NCI-H345 (cell line): ENCODE results near the gene BCL2L15.
"Not testable (repeated sequence)": the region's sequence is repeated elsewhere in the genome, so short reads cannot be mapped to it uniquely, and the experiment has no call there.

Experiments
- DNase-seq: peaks from one replicate; lab custom pipeline; 2025; lab: John Stamatoyannopoulos, UW

The BCL2L15 gene

GRCh38 chr1:113871597-113872113 lies 15.7 kb downstream of the BCL2L15 start, which contains the start of gene PTPN22:
Gene PTPN22 (minus strand): TSS chr1:113871712.
- no peak for DNase-seq

GRCh38 chr1:113870778-113871177 lies 16.6 kb downstream of the BCL2L15 start:
- DNase-seq = no peak

GRCh38 chr1:113868387-113869083 lies 18.8 kb downstream of the BCL2L15 start:
- DNase-seq = no peak

GRCh38 chr1:113861641-113862040 lies 25.7 kb downstream of the BCL2L15 start:
- DNase-seq = no peak

- no peak for DNase-seq
Observed at GRCh38 chr1:113860891-113861290, 26.5 kb downstream of the BCL2L15 start.

- no peak for DNase-seq
Observed at GRCh38 chr1:113859478-113860175, 27.8 kb downstream of the BCL2L15 start.

GRCh38 chr1:113858982-113859381 lies 28.4 kb downstream of the BCL2L15 start:
- no peak for DNase-seq

- no peak for DNase-seq
Observed at GRCh38 chr1:113858418-113858817, 29.0 kb downstream of the BCL2L15 start.

- DNase-seq = no peak
Observed at GRCh38 chr1:113857776-113858175, 29.6 kb downstream of the BCL2L15 start.

- no peak for DNase-seq
Observed at GRCh38 chr1:113856401-113856790, 31.0 kb downstream of the BCL2L15 start.

- no peak for DNase-seq
Observed at GRCh38 chr1:113855630-113856400, 31.6 kb downstream of the BCL2L15 start.

- no peak for DNase-seq
Observed at GRCh38 chr1:113854234-113854633, 33.1 kb downstream of the BCL2L15 start.

- not testable (repeated sequence) for DNase-seq
Observed at GRCh38 chr1:113852694-113853093, 34.7 kb downstream of the BCL2L15 start.

GRCh38 chr1:113850127-113850796 lies 37.1 kb downstream of the BCL2L15 start:
- no peak for DNase-seq

GRCh38 chr1:113849072-113849471 lies 38.3 kb downstream of the BCL2L15 start:
- no peak for DNase-seq

GRCh38 chr1:113846391-113847035 lies 40.9 kb downstream of the BCL2L15 start:
- DNase-seq = no peak

GRCh38 chr1:113836534-113836933 lies 50.8 kb downstream of the BCL2L15 start:
- DNase-seq = no peak

GRCh38 chr1:113835686-113836290 lies 51.6 kb downstream of the BCL2L15 start:
- peak; percentile 38 for DNase-seq

- no peak for DNase-seq
Observed at GRCh38 chr1:113834716-113835115, 52.7 kb downstream of the BCL2L15 start.
